A673 (cell line): ENCODE data around the gene CA9. TPM values are rescaled to one million over a fixed set of nuclear protein-coding genes. Genes with fewer than 3 reads are reported as not detected.

Experiments used
- BruUV-seq: library from RNA; stranded (reverse); fragments of 400-500 nt; replicated peaks from 2 replicates; lab custom pipeline; 2021; lab: Mats Ljungman, UMichigan
- CTCF ChIA-PET: fragments of 300-600 bp; sonication (Branson Sonifier 250); formaldehyde crosslinking; loops from one replicate; lab custom pipeline; 2022; ENCODE audit warnings: antibody characterized with exemption; lab: Charles Lee
- POLR2A ChIA-PET: fragments of 300-600 bp; sonication (Branson Sonifier 250); formaldehyde crosslinking; loops from one replicate; lab custom pipeline; 2022; ENCODE audit warnings: antibody characterized with exemption; ENCODE audit not compliant: low non-redundant PET; lab: Charles Lee
- DNase-seq: peaks from one replicate; pipeline ENCODE4 v3.0.0-alpha.2; 2015; ENCODE audit warnings: low spot score
- H3K27ac ChIP-seq: fragments of 200-600 bp; sonication (generic); 2 replicates; pipeline ENCODE4 v1.5.1; 2016; ENCODE audit warnings: mixed run types, low read depth, mild to moderate bottlenecking, mixed read lengths, antibody characterized with exemption, low read length; ENCODE audit not compliant: poor library complexity, severe bottlenecking
- H3K27me3 ChIP-seq: fragments of 200-600 bp; sonication (generic); replicated peaks from 2 replicates; pipeline ENCODE4 v1.6.1; 2017; ENCODE audit warnings: mixed run types, low read depth, mild to moderate bottlenecking, mixed read lengths, antibody characterized with exemption, low read length; ENCODE audit not compliant: insufficient read depth, poor library complexity
- H3K36me3 ChIP-seq: fragments of 200-600 bp; sonication (generic); 2 replicates; pipeline ENCODE4 v1.6.1; 2016; ENCODE audit warnings: mixed run types, mild to moderate bottlenecking, mixed read lengths, antibody characterized with exemption, low read length; ENCODE audit not compliant: insufficient read depth, poor library complexity, severe bottlenecking
- H3K4me1 ChIP-seq: fragments of 200-600 bp; sonication (generic); 2 replicates; pipeline ENCODE4 v1.6.1; 2017; ENCODE audit warnings: mixed run types, mild to moderate bottlenecking, mixed read lengths, antibody characterized with exemption, low read length; ENCODE audit not compliant: insufficient read depth, poor library complexity, severe bottlenecking
- H3K4me3 ChIP-seq: fragments of 200-600 bp; sonication (generic); 2 replicates; pipeline ENCODE4 v1.5.1; 2016; ENCODE audit warnings: low read depth, mixed run types, mild to moderate bottlenecking, mixed read lengths, low read length; ENCODE audit not compliant: poor library complexity, severe bottlenecking
- H3K9me3 ChIP-seq: fragments of 200-600 bp; sonication (generic); 2 replicates; pipeline ENCODE4 v1.6.1; 2016; ENCODE audit warnings: mixed run types, low read depth, mild to moderate bottlenecking, mixed read lengths, antibody characterized with exemption, low read length; ENCODE audit not compliant: poor library complexity, severe bottlenecking
- EZH2 ChIP-seq: fragments of 200-600 bp; sonication (generic); IDR thresholded peaks from 2 replicates; pipeline ENCODE4 v1.6.1; 2017; ENCODE audit warnings: borderline replicate concordance, low read depth, mild to moderate bottlenecking, mixed read lengths, antibody characterized with exemption, low read length; ENCODE audit not compliant: poor library complexity, severe bottlenecking
- intact Hi-C: fragments of 100-400 bp; cut with micrococcal nuclease; formaldehyde crosslinking; loops from one replicate; pipeline ENCODE4 v1.10.0; 2022; ENCODE audit not compliant: unreplicated experiment
- total RNA-seq: library from RNA; stranded (reverse); gene quantifications from 2 replicates; pipeline ENCODE4 v1.2.3, GENCODE V29; 2021
- TF ChIP-seq, protein P1 (sequence below): fragments of 300-800, 200-600 bp; sonication (generic); conservative IDR thresholded peaks from 2 replicates; pipeline ENCODE4 v1.5.1; 2017; ENCODE audit warnings: low read depth, mild to moderate bottlenecking, antibody characterized with exemption, low read length, moderate library complexity, mixed read lengths

CA9 gene
- total RNA-seq, 1 experiment from 2014 or later, result 0.32 TPM

DNA sequence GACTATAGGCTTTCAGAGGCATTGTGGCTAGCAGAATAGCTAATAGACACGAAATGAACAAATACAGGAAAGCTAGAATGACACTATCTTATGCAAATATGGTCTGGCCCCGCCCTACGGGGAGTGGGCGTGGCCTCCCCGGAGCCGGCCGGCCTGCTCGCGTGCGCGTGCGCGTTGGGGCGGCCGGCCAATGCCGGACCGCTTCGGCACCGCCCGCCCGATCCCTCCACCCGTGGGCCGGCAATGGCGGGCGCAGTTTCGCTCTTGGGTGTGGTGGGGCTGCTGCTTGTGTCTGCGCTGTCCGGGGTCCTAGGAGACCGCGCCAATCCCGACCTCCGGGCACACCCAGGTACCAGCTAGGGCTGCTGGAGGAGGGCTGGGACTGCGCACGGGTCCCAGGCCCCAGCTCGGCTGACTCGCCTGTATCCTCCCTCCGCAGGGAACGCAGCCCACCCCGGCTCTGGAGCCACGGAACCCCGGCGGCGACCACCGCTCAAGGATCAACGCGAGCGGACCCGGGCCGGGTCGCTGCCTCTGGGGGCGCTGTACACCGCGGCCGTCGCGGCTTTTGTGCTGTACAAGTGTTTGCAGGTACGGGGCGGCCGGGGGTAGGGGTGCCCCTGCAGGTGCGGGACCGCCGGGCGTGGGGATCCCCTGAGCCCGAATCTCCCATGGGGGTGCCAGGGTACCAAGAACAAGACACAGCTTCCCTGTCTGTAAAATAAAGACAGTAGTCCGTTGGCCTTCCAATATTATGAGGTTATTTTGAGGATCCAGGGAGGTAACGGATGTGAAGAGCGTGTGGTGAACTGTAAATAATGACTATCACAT is 15.4 kb upstream of the CA9 start, which contains the start of gene CCDC107:
Gene CCDC107, plus strand, starts transcription at position 156 of the 831 bp plus-strand sequence. Its CDS starts 88 bp downstream, at position 244.
- intact Hi-C loops, result loop anchor here (1.0 to 5.0 kb wide), 4 partner anchors 12 to 541 kb away; partner anchors contain the start of genes ATOSB, CREB3, SPAG8 and TLN1
- ChIA-PET POLR2A (interaction anchor here (0.5 to 0.6 kb wide), 2 partner anchors 12 to 26 kb away, joined by 4 to 5 read pairs; no protein-coding TSS in a partner anchor), CTCF (interaction anchor here (0.6 to 1.1 kb wide), 2 partner anchors 38 to 344 kb away, joined by 5 to 8 read pairs; no protein-coding TSS in a partner anchor)
- BruUV-seq, result TSS peak; percentile 69
- TF ChIP-seq, protein P1, sequence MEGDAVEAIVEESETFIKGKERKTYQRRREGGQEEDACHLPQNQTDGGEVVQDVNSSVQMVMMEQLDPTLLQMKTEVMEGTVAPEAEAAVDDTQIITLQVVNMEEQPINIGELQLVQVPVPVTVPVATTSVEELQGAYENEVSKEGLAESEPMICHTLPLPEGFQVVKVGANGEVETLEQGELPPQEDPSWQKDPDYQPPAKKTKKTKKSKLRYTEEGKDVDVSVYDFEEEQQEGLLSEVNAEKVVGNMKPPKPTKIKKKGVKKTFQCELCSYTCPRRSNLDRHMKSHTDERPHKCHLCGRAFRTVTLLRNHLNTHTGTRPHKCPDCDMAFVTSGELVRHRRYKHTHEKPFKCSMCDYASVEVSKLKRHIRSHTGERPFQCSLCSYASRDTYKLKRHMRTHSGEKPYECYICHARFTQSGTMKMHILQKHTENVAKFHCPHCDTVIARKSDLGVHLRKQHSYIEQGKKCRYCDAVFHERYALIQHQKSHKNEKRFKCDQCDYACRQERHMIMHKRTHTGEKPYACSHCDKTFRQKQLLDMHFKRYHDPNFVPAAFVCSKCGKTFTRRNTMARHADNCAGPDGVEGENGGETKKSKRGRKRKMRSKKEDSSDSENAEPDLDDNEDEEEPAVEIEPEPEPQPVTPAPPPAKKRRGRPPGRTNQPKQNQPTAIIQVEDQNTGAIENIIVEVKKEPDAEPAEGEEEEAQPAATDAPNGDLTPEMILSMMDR, result peak; percentile 73
- no peak for TF ChIP-seq EZH2
- Histone ChIP-seq H3K27ac (peak within 1 kb of the TSS; percentile 97), H3K4me1 (peaks cover 15% of the 10 kb centered on the region), H3K27me3 (no peaks in the 10 kb centered on the region), H3K4me3 (peak within 1 kb of the TSS; percentile 74), H3K9me3 (no peaks in the 10 kb centered on the region), H3K36me3 (peaks cover 32% of the 10 kb centered on the region)
- peak; percentile 86 for DNase-seq

DNA sequence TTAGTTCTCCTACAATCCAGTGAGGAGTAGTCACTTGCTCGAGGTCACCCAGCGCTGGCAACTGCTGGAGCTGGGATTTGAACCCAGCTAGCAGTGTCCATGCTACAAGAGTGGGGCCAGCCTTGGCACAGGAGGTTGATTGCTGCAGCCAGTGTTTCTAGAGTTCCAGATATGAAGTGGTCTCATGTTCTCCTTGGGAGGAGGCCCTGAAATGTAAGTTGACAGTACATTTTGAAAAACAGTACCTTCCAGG is 14.8 kb upstream of the CA9 start:
- Histone ChIP-seq H3K27ac (peak overlapping the region; percentile 97), H3K36me3 (peaks cover 32% of the 10 kb centered on the region), H3K9me3 (no peaks in the 10 kb centered on the region), H3K27me3 (no peaks in the 10 kb centered on the region), H3K4me1 (peaks cover 18% of the 10 kb centered on the region), H3K4me3 (peak overlapping the region; percentile 74)
- ChIA-PET CTCF (no interaction called here), POLR2A (no interaction called here)
- intact Hi-C loops, result loop anchor here (1.0 to 5.0 kb wide), 4 partner anchors 13 to 542 kb away; partner anchors contain the start of genes ATOSB, CREB3, SPAG8 and TLN1
- peak; percentile 52 for DNase-seq
- TF ChIP-seq, protein P1, result no peak
- no peak for TF ChIP-seq EZH2
- BruUV-seq, result no TSS peak

DNA sequence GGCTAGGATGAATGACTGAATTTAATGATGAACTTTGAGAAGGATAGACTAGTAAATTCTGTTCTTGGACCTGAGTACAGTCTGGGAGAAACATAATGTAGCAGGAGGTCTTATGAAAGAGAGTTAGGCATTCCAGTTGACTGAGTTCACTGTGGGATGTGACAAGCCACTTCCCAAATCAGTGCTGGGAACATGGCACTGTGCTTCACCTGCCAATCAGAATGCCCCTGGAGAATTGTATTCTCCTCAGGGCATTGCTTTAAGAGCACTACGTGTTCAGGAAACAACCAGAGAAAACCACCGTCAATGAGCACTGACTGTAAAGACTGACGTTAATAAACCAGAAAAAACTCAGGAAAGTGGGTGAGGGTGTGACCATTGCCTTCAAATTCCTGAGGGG is 14.4 kb upstream of the CA9 start:
- CTCF ChIA-PET, result no interaction called here
- no peak for TF ChIP-seq EZH2
- TF ChIP-seq, protein P1, result no peak
- H3K9me3 ChIP-seq, result no peaks in the 10 kb centered on the region
- H3K27ac ChIP-seq, result peak overlapping the region; percentile 97
- DNase-seq, result peak; percentile 62
- no TSS peak for BruUV-seq
- POLR2A ChIA-PET, result no interaction called here
- no peaks in the 10 kb centered on the region for H3K27me3 ChIP-seq
- peaks cover 32% of the 10 kb centered on the region for H3K36me3 ChIP-seq
- H3K4me3 ChIP-seq, result peak overlapping the region; percentile 74
- peaks cover 21% of the 10 kb centered on the region for H3K4me1 ChIP-seq
- intact Hi-C loops, result loop anchor here (5.0 kb wide), 3 partner anchors 73 to 542 kb away; partner anchors contain the start of genes ATOSB, CREB3, SPAG8 and TLN1
